GM13977 (cell line): ENCODE results near the gene DBT.

ENCODE experiments used
- DNase-seq: peaks from one replicate; pipeline ENCODE4 v3.0.0; 2012; ENCODE audit warnings: low spot score
- in situ Hi-C: fragments of 300-500 bp; cut with MboI; formaldehyde crosslinking; loops from one replicate; pipeline ENCODE4 v1.12.0; 2022; ENCODE audit warnings: low sequenced_read_pairs, low pct_unique_long_range_greater_than_20kb, mixed read lengths, inconsistent platforms; ENCODE audit not compliant: unreplicated experiment
- TF ChIP-seq, protein P1 (sequence below): IDR thresholded peaks from 2 replicates; pipeline ENCODE4 v1.5.1; 2012; ENCODE audit warnings: mild to moderate bottlenecking, control low read depth; ENCODE audit not compliant: insufficient read depth; ENCODE audit errors: extremely low read depth, missing control alignments

Gene DBT

DNA sequence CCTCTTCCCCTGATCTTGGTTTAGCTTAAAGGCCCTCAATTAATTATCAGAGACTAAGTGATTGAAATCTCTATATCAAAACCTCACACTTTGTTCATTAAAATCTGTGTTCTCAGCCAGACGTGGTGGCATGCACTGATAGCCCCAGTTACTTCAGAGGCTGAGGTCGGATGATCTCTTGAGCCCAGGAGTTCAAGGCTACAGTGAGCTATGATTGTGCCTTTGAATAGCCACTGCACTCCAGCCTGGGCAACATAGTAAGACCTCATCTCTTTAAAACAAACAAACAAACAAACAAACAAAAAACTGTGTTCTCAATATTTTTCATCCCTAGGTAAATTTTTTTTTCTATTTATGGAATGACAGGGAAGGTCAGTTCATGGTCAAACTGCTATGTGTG, 98.0 kb downstream of the DBT start:
- in situ Hi-C loops = no loop called here
- DNase-seq = no peak
- TF ChIP-seq, protein P1, sequence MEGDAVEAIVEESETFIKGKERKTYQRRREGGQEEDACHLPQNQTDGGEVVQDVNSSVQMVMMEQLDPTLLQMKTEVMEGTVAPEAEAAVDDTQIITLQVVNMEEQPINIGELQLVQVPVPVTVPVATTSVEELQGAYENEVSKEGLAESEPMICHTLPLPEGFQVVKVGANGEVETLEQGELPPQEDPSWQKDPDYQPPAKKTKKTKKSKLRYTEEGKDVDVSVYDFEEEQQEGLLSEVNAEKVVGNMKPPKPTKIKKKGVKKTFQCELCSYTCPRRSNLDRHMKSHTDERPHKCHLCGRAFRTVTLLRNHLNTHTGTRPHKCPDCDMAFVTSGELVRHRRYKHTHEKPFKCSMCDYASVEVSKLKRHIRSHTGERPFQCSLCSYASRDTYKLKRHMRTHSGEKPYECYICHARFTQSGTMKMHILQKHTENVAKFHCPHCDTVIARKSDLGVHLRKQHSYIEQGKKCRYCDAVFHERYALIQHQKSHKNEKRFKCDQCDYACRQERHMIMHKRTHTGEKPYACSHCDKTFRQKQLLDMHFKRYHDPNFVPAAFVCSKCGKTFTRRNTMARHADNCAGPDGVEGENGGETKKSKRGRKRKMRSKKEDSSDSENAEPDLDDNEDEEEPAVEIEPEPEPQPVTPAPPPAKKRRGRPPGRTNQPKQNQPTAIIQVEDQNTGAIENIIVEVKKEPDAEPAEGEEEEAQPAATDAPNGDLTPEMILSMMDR = no peak

DNA sequence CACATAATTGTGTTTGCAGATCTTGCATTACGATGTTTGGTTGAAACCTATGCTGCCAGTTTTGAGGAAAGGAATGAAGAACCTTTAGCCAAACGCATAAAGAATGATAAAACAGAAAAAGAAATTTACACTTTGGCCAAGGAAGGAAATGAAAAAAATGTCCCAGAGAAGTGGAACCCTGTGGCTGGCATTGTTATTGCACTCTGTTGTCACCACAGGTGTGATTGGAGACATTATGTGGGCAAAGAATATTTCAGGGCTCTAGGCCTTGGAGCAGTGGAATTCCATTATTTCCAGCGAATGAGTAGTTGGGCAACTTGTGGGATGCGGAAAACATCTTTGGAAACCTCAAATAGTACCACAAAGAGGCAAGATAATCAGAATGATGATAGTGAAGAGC, 101.8 kb downstream of the DBT start:
- DNase-seq = no peak
- TF ChIP-seq, protein P1 = no peak
- in situ Hi-C loops = no loop called here

- DNase-seq = no peak
- in situ Hi-C loops = no loop called here
- TF ChIP-seq, protein P1 = no peak
Observed at GRCh38 chr1:100146958-100147357, 102.7 kb downstream of the DBT start.

DNA sequence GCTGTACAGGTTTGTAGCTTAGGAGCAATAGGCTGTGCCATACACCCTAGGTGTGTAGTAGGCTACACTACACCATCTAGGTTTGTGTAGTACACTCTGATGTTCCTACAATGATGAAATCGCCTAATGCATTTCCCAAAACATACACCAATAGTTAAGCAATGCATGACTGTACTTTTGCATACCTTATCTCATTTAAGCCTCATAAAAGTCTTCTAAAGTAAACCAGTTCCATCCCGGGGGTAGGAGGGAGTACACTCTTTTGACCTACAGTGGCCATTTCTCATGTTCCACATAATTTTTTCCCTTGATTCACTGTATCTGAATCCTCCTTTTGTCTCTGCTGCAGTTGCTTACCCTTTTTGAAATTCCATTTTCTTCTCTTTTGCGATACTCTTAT, 104.5 kb downstream of the DBT start:
- TF ChIP-seq, protein P1 = no peak
- in situ Hi-C loops = no loop called here
- DNase-seq = no peak

DNA sequence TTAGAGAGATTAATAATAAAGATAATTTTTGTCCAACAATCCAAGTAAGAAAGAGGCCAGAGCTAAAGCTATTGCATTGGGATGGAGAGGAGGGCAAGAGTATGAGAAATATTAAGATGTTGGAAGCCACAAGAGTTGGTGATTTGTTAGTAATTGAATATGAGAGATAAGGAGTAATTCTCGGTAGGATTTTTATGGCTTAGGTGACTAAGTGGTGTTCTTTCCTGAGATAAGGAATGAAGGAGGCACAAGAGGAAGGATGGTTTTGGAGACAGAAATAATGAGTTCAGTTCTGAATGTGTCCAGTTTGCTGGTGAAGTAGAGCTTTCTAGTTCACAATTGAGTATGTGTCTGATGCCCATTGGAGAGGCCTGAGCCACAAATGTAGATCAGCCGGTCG, 107.3 kb downstream of the DBT start:
- DNase-seq = no peak
- TF ChIP-seq, protein P1 = no peak
- in situ Hi-C loops = no loop called here

DNA sequence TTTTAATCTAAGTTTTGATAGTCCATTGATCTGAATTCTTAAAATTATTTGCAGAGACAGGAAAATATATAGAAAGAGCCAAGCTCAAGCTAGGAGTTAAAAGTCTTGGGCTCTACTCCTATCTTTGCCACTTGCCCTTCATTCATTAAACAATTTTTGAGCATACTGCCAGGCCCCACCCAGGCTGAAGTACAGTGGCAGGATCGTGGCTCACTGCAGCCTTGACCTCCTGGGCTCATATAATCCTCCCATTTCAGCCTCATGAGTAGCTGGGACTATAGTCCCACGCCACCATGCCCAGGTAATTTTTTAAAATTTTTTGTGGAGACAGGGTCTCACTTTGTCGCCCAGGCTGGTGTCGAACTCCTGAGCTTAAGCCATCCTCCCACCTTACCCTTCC, 108.4 kb downstream of the DBT start:
- DNase-seq = no peak
- in situ Hi-C loops = no loop called here
- TF ChIP-seq, protein P1 = no peak

DNA sequence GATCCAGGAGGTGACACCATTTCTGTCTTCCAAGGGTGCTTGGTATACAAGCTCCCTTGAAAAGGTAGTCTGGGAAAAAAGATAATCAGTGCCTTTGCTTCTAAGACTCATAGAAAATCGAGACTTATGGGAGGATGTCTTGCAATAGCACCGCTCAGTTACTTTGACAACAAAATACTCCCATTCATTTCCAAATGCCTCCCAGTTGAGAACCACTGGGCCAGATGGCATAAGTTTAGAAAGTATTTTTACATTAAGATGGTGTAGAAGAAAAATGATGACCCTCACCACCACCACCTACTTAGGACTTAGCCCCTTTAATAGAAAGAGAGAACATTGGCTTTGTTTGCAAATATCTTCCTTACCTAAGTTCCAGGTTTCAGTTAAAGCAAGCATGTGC, 112.0 kb downstream of the DBT start:
- no peak for DNase-seq
- in situ Hi-C loops = no loop called here
- TF ChIP-seq, protein P1 = no peak
